Suprapubic skin (tissue), 4 donors: ENCODE data around the gene CCM2. TPM values are rescaled to one million over a fixed set of nuclear protein-coding genes. Genes with fewer than 3 reads are reported as not detected.
A peak's percentile ranks its signal among the peaks of the same experiment; 100 is the strongest.

Source experiments
- DNase-seq, 2 donors: peaks; one replicate each; pipeline ENCODE4 v3.0.0-alpha.2; 2019; ENCODE audit warnings: low spot score in 2 of 2
- H3K27ac ChIP-seq: fragments of 200-600 bp; sonication (generic); one replicate; pipeline ENCODE4 v1.5.1; 2019
- H3K27me3 ChIP-seq: fragments of 200-600 bp; sonication (generic); one replicate; pipeline ENCODE4 v1.5.1; 2019
- H3K36me3 ChIP-seq: fragments of 200-600 bp; sonication (generic); one replicate; pipeline ENCODE4 v1.5.1; 2019
- H3K4me1 ChIP-seq: fragments of 200-600 bp; sonication (generic); one replicate; pipeline ENCODE4 v1.5.1; 2019
- H3K4me3 ChIP-seq: fragments of 200-600 bp; sonication (generic); one replicate; pipeline ENCODE4 v1.5.1; 2019; ENCODE audit warnings: mild to moderate bottlenecking
- H3K9me3 ChIP-seq: fragments of 200-600 bp; sonication (generic); one replicate; pipeline ENCODE4 v1.5.1; 2019
- CTCF ChIP-seq, 2 donors: fragments of 200-600 bp in 1 of 2; fragments of 450-650 bp in 1 of 2; sonication (generic) in 1 of 2; IDR thresholded peaks; one replicate each; pipeline ENCODE4 v1.5.1; 2016 to 2019; ENCODE audit warnings: antibody characterized with exemption in 2 of 2, mild to moderate bottlenecking in 1 of 2, moderate library complexity in 1 of 2
- EP300 ChIP-seq: sonication (generic); formaldehyde crosslinking; IDR thresholded peaks from one replicate; pipeline ENCODE4 v1.6.1; 2017; ENCODE audit warnings: antibody characterized with exemption
- POLR2A ChIP-seq, 2 donors: fragments of 450-650 bp; IDR thresholded peaks; one replicate each; pipeline ENCODE4 v1.6.1; 2017; ENCODE audit warnings: antibody characterized with exemption in 2 of 2, mild to moderate bottlenecking in 2 of 2, moderate library complexity in 2 of 2
- POLR2AphosphoS5 ChIP-seq, 3 donors: sonication (generic); formaldehyde crosslinking; IDR thresholded peaks; one replicate each; pipeline ENCODE4 v1.6.1; 2017; ENCODE audit warnings: antibody characterized with exemption in 3 of 3
- WGBS: methylation state at CpG from one replicate; pipeline ENCODE4 v1.1.5; 2018; 5-methylcytosine and 5-hydroxymethylcytosine counted together
- total RNA-seq, 4 donors: library from RNA; depleted of rRNA; stranded (reverse); fragments of >200 nt; gene quantifications; one replicate each; pipeline ENCODE4 v1.1.0, GENCODE V29; 2016

CCM2 gene
- total RNA-seq, 4 donors from 2014 or later: 34.3 to 42.3 (median 35.9) TPM

- Histone ChIP-seq H3K4me3 (no peak overlapping the region), H3K27me3 (no peaks in the 10 kb centered on the region), H3K27ac (no peak overlapping the region), H3K9me3 (no peaks in the 10 kb centered on the region), H3K36me3 (no peaks in the 10 kb centered on the region), H3K4me1 (peaks cover 10% of the 10 kb centered on the region)
- WGBS: 98% methylated on average over 14 of the region's 16 CpGs
- DNase-seq: peak; percentile 41 to 71
- no peak for TF ChIP-seq POLR2AphosphoS5 (IDR thresholded peaks at IDR 0.05)
- no peak for TF ChIP-seq EP300
Observed at GRCh38 chr7:44965441-44965903, 34.5 kb upstream of the CCM2 start.

- Histone ChIP-seq H3K4me1 (peaks cover 10% of the 10 kb centered on the region), H3K27ac (no peak overlapping the region), H3K4me3 (no peak overlapping the region), H3K9me3 (no peaks in the 10 kb centered on the region), H3K27me3 (no peaks in the 10 kb centered on the region), H3K36me3 (no peaks in the 10 kb centered on the region)
- no peak for TF ChIP-seq EP300
- TF ChIP-seq CTCF (IDR thresholded peaks at IDR 0.05): no peak
- no peak for TF ChIP-seq POLR2AphosphoS5 (IDR thresholded peaks at IDR 0.05)
- TF ChIP-seq POLR2A (IDR thresholded peaks at IDR 0.05): no peak
- WGBS: 85% methylated on average over 12 of the region's 18 CpGs
- peak; percentile 37 to 71 for DNase-seq
Observed at GRCh38 chr7:44965937-44966730, 33.9 kb upstream of the CCM2 start.

DNA sequence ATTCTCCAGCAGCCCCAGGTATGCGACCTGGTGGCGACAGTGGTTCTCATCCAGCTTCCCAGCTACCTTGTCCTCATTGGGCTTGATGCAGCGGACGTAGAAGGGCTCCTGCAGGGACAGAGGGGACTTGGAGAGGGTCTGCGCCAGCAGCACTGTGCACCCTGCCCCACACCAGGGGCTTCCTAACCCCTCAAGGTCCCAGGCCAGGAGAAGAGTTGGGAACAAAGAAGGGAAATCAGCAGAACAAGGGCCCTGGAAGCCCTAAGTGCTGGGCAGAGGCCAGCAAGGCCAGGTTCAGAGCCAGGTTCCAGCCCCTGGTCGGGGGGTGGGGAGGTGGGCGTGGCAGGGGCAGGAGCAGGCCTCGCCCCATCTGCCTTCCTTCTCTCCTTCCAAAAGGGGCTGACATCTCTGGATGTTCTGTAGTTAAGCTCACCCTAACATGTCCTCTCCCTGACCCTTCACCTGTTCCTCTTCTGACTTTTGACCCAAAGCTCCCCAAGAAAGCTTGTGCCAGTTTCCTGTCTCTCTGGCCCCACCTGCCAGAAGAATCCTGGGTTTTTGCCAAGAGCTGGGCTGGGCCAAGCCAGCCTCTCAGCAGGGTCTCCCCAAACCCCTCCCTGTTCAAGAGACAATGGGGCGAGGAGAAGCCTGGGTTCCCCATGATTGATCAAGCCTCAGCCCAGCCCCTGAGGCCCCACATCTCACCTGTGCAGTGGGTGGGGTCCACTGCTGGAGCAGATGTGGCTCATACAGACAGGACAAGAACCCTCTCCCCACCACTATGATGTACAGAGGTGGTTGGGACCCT is 33.1 kb upstream of the CCM2 start:
- Histone ChIP-seq H3K27me3 (no peaks in the 10 kb centered on the region), H3K27ac (no peak overlapping the region), H3K4me1 (peaks cover 10% of the 10 kb centered on the region), H3K9me3 (no peaks in the 10 kb centered on the region), H3K4me3 (no peak overlapping the region), H3K36me3 (no peaks in the 10 kb centered on the region)
- 65% methylated on average over 4 of the region's 9 CpGs for WGBS
- DNase-seq: peak in 1 of 2 donors; percentile 38
- TF ChIP-seq CTCF (IDR thresholded peaks at IDR 0.05): no peak
- no peak for TF ChIP-seq POLR2AphosphoS5 (IDR thresholded peaks at IDR 0.05)
- TF ChIP-seq POLR2A (IDR thresholded peaks at IDR 0.05): no peak
- no peak for TF ChIP-seq EP300

DNA sequence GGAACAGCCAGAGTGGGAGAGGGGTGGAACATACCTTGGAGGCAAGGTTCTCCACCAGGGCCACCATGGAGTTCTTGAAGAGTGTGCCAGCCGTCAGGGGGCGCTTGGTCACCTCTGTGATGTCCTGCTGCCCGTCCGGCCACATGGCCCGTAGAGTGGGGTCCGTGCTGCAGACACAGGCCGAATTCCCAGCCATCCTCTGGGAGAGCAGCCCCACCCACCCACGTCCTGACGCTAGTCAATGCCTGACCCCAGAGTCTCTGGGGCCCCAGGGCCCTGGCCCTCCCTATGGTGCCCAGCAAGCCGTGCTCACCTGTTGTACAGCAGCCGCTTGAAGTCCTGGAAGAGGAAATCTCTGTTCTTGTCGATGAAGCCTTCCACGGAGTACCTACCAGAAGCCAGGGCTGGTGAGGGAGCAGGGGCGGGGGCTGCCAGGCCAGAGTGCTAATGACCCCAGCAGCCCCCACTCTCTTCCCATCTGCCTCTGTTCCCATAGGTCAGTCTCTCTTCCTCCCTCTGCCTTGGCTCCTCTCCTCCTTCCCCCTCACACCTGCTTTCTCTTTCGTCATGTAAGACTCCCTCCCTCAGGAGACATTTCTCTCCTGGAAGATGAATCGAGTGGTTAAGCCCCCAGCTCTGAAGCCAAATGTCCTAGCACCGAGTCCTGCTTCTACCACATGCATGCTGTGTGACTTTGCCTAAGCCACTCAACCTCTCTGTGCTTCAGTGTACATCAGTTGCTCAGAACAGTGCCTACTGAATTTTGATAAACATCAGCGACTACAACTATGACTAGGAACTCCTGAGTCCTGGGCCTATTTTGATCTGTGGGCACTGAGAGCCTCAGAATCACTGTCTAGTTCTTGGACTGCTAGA is 32.2 kb upstream of the CCM2 start:
- Histone ChIP-seq H3K9me3 (no peaks in the 10 kb centered on the region), H3K4me3 (no peak overlapping the region), H3K36me3 (no peaks in the 10 kb centered on the region), H3K4me1 (peaks cover 4% of the 10 kb centered on the region), H3K27me3 (no peaks in the 10 kb centered on the region), H3K27ac (no peak overlapping the region)
- peak; percentile 50 to 82 for DNase-seq
- no peak for TF ChIP-seq POLR2AphosphoS5 (IDR thresholded peaks at IDR 0.05)
- no peak for TF ChIP-seq CTCF (IDR thresholded peaks at IDR 0.05)
- no peak for TF ChIP-seq POLR2A (IDR thresholded peaks at IDR 0.05)
- no peak for TF ChIP-seq EP300
- 91% methylated on average over 9 of the region's 18 CpGs for WGBS

GRCh38 chr7:44969049-44969700 is 30.8 kb upstream of the CCM2 start:
- no peaks in the 10 kb centered on the region for H3K36me3 ChIP-seq
- H3K27ac ChIP-seq: no peak overlapping the region
- TF ChIP-seq CTCF (IDR thresholded peaks at IDR 0.05) (no peak), POLR2A (IDR thresholded peaks at IDR 0.05) (no peak), EP300 (no peak), POLR2AphosphoS5 (IDR thresholded peaks at IDR 0.05) (no peak)
- WGBS: 93% methylated on average over 9 of the region's 11 CpGs
- H3K4me3 ChIP-seq: no peak overlapping the region
- no peaks in the 10 kb centered on the region for H3K4me1 ChIP-seq
- H3K9me3 ChIP-seq: no peaks in the 10 kb centered on the region
- peak in 1 of 2 donors; percentile 40 for DNase-seq
- no peaks in the 10 kb centered on the region for H3K27me3 ChIP-seq
